ENCODE results near the gene KCNJ12. TPM values are rescaled to one million over a fixed set of nuclear protein-coding genes. Genes with fewer than 3 reads are reported as not detected.
"Not testable (repeated sequence)": the region's sequence is repeated elsewhere in the genome, so short reads cannot be mapped to it uniquely, and the experiment has no call there.

KCNJ12 gene
- 13.2 TPM for total RNA-seq

DNA sequence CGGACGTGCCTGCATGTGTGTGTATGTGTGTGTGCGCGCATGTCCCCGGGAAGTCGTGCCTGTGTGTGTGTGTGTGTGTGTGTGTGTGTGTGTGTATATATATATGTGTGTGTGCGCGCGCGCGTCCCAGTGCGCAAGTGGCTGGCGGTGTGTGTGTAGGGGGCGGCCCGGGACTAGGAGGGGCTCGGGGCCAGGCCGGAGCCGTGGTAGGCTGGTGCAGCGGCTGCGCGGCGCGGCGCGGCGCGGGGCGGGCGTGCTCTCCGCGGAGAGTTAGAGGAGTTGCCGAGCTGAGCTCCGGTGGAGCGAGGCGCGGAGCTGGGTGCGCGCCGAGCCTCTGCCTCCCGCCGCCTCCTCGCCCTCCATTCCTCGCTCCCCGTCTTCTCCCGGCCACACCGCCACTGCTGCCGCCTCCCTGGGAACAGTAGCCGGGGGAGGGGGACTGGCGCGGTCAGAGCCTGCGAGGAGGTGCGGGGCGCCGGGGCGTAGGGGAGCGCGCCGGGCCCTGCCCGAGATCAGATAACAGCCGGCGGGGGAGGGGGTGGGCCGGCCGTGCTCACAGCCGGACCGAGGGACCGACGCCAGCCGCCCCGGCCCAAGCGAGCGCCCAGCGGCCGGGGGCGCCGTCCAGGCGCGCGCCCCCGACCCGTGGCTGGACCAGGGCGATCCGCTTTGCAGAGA, at the start of gene KCNJ12:
Gene KCNJ12 (plus strand): TSS at position 277 of the 678 bp plus-strand sequence. CDS start 38,986 bp downstream, outside the sequence.
- Histone ChIP-seq H3K36me3 (no peaks in the 10 kb centered on the region), H3K27me3 (no peaks in the 10 kb centered on the region), H3K4me3 (peak within 1 kb of the TSS; percentile 52 to 67), H3K4me1 (peaks cover 4 to 6% of the 10 kb centered on the region in 2 donors), H3K27ac (peak within 1 kb of the TSS in 1 of 2 donors; percentile 36), H3K9me3 (no peaks in the 10 kb centered on the region)
- no peak for DNase-seq (ENCODE audit: low spot score in 2 of 2)
- no peak for TF ChIP-seq CTCF (IDR thresholded peaks at IDR 0.05)
- intact Hi-C loops (cut with DNase I) = loop anchor here (10.0 kb wide), 1 partner anchor 51 kb away; no protein-coding TSS in a partner anchor

DNA sequence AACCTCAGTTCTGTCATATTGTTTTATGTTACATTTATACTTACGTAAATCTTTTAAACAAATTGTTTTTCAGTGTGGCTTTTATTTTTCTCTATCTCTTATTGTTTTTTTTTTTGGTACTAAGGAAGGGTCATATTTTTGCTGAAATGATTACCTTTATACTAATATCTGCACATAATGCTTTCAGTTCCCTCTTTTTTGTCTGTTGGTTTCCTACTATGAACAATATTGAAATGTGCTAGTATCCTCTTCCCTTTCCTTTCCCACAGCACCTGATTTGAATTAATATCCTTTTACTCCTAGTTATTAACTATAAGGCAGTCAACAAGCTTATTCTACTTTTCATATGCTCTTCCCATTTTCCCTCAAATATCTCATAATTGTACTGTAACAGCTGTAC, 48.2 kb upstream of the KCNJ12 start:
- intact Hi-C loops (cut with DNase I) = loop anchor here (10.0 kb wide), 1 partner anchor 47 kb away; the partner anchor contains the start of gene KCNJ12
- DNase-seq (ENCODE audit: low spot score in 2 of 2) = not testable (repeated sequence)

DNA sequence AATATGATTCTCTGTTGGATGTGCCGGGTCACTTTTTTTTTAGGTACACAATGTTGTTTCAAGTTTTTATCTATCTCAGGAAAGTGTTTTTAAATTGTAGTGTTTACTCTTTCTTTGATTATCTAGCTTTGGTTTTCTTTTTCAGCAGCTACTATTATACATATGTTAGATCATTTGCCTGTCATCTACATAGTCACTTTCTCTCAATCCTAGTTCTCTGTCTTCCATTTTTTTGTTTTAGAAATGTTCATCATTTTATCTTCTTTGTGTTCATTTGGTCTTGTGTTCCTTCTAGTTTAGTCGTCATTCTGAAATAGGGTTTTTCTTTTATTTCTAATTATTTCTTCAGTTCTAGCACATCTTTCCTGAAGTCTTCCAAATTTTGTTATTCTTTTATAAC, 47.4 kb upstream of the KCNJ12 start:
- not testable (repeated sequence) for H3K36me3 ChIP-seq
- intact Hi-C loops (cut with DNase I) = loop anchor here (10.0 kb wide), 1 partner anchor 46 kb away; the partner anchor contains the start of gene KCNJ12

More for the DNA sequence above, 48.2 kb upstream of the KCNJ12 start:
- H3K9me3 ChIP-seq, H3K27me3 ChIP-seq, H3K4me1 ChIP-seq, H3K36me3 ChIP-seq, H3K4me3 ChIP-seq, H3K27ac ChIP-seq: not testable (repeated sequence)

DNA sequence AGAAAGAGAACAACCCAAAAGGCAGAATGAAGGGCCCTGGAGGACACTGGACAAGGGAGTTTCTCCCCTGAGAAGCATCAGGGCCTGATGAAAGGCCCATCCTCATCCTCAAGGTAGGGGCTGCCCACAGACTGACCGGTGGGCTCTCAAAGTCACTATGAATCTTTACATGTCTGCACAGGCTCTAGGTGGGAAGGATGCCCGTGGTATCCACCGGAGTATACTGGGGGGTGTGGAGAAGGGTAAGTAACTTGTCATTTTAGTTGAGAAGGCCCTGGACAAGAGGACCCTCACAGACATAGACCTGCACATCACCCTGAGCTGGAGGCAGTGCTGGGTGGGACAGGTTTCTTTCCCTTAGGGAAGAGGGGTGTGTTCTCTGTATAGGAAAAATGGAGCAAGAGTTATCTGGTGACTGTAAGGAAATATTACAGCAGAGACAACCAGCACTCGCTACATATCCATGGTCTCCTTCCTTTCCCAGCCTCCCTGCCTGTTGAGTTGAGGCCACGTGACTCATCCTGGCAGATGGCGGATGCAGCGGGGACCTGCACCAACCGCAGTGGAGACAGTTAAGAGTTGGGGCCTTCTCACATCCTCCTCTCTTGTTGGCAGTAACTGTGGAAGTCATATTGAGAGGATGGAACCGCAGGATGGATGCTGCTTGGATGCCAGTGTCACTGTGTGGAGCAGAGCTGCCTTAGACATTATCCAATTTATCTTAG, 45.6 kb upstream of the KCNJ12 start:
- Histone ChIP-seq H3K4me1 (no peaks in the 10 kb centered on the region), H3K27ac (no peak overlapping the region), H3K36me3 (no peaks in the 10 kb centered on the region), H3K4me3 (no peak overlapping the region), H3K9me3 (no peaks in the 10 kb centered on the region), H3K27me3 (no peaks in the 10 kb centered on the region)
- no peak for DNase-seq (ENCODE audit: low spot score in 2 of 2)
- intact Hi-C loops (cut with DNase I) = no loop called here
- no peak for TF ChIP-seq CTCF (IDR thresholded peaks at IDR 0.05)

More for the DNA sequence above, 47.4 kb upstream of the KCNJ12 start:
- not testable (repeated sequence) for H3K4me3 ChIP-seq; H3K27me3 ChIP-seq; DNase-seq (ENCODE audit: low spot score in 2 of 2); H3K4me1 ChIP-seq; H3K27ac ChIP-seq; H3K9me3 ChIP-seq

DNA sequence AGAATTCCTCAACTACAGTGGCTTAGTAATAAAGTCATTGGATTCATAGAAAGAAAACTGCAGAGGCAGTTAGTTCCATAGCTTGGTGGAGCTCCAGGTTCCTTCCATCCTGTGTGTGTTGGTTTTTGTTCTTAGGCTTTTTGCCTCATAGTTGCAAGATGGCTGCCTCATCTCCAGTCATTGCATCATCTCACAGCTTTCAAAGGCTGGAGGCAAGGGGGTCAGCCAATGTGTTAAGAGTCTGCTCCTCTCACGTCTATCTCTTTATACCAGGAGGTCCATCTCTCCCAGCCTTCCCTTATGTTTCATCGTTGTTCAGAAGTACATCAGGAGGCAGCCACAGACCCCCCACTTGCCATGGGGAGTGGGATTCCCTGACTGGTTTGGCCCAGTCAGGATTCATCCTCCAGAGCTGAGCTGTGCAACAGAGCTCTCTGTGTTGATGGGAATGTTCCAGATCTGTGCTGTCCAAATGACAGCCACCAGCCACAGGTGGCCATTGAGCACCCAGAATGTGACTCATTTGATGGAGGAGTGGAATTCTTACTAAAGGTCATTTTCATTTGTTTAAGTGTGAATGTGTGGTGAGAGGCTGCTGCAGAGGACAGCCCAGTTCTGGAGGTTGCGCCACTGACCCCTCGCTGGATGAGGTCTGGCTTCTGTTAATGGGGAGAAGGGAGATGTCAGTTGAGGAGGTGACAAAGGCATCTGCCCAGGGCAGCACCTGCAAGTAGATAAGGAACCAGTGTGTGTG, 39.4 kb upstream of the KCNJ12 start:
- peak overlapping the region; percentile 69 to 76 for H3K27ac ChIP-seq
- H3K4me3 ChIP-seq; H3K36me3 ChIP-seq; DNase-seq (ENCODE audit: low spot score in 2 of 2); H3K4me1 ChIP-seq; H3K9me3 ChIP-seq; H3K27me3 ChIP-seq; intact Hi-C loops (cut with DNase I): not testable (repeated sequence)

- H3K4me1 ChIP-seq; H3K4me3 ChIP-seq; H3K36me3 ChIP-seq; H3K27me3 ChIP-seq; intact Hi-C loops (cut with DNase I); H3K9me3 ChIP-seq: not testable (repeated sequence)
- peak overlapping the region; percentile 69 to 76 for H3K27ac ChIP-seq
- DNase-seq (ENCODE audit: low spot score in 2 of 2) = peak in 1 of 2 donors; percentile 22
These were observed 38.1 kb upstream of the KCNJ12 start for GRCh38 chr17:21337981-21338625.

DNA sequence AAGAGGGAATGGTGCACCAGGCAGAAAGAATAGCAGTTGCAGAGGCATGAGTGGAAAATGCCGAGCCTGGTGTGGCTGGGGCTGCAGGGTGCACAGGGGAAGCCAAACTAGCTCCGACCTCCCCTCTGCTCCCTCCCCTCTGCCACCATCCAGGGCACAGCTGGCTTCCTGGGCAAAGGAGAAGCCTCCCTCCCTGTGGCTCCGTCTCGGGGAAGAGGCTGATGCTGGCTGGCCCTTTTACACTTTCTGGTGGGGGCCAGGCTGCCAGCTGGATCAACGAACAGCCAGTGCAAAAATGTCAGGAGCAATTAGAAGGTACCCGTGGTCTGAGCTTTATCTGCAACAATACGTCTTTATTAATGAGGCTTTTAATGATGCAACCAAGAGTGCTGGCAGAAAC, 37.1 kb upstream of the KCNJ12 start:
- DNase-seq (ENCODE audit: low spot score in 2 of 2) = peak in 1 of 2 donors; percentile 41
- H3K36me3 ChIP-seq = no peaks in the 10 kb centered on the region

GRCh38 chr17:21339571-21339970, 36.6 kb upstream of the KCNJ12 start:
- H3K9me3 ChIP-seq; H3K27ac ChIP-seq; intact Hi-C loops (cut with DNase I); H3K4me1 ChIP-seq; H3K36me3 ChIP-seq; H3K4me3 ChIP-seq; H3K27me3 ChIP-seq: not testable (repeated sequence)
- peak in 1 of 2 donors; percentile 37 for DNase-seq (ENCODE audit: low spot score in 2 of 2)

More for the DNA sequence above, 37.1 kb upstream of the KCNJ12 start:
- TF ChIP-seq CTCF (IDR thresholded peaks at IDR 0.05) = no peak
- Histone ChIP-seq H3K4me3 (no peak overlapping the region), H3K9me3 (no peaks in the 10 kb centered on the region), H3K27me3 (no peaks in the 10 kb centered on the region), H3K4me1 (peaks cover 0 to 8% of the 10 kb centered on the region in 2 donors), H3K27ac (no peak overlapping the region)
- intact Hi-C loops (cut with DNase I) = no loop called here

- H3K9me3 ChIP-seq; H3K27me3 ChIP-seq; intact Hi-C loops (cut with DNase I); H3K36me3 ChIP-seq; H3K27ac ChIP-seq; H3K4me3 ChIP-seq; H3K4me1 ChIP-seq: not testable (repeated sequence)
- DNase-seq (ENCODE audit: low spot score in 2 of 2) = peak in 1 of 2 donors; percentile 61
These were observed 35.8 kb upstream of the KCNJ12 start for GRCh38 chr17:21340407-21340806.

DNA sequence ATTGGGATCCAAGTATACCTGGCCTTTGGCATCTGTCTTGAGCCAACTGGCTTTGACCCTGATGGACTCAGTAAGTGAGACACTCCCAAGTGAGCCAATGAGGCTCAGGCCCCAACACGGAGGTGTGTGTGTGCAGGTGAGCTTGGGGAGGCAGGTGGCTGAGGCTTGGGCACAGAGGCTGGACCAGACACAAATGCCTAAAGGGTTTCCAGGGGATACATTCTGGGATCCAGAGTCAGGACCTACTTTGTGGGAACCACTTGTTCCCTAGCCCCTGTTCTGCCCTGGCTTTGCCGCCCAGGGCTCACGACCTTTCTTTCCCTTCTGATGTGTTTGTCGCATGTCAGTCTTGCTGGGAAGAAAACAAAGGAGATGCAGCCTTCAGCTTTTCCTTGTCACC, 34.9 kb upstream of the KCNJ12 start:
- H3K4me1 ChIP-seq; H3K27me3 ChIP-seq; H3K27ac ChIP-seq; intact Hi-C loops (cut with DNase I); H3K4me3 ChIP-seq; H3K9me3 ChIP-seq; H3K36me3 ChIP-seq: not testable (repeated sequence)
- DNase-seq (ENCODE audit: low spot score in 2 of 2) = peak in 1 of 2 donors; percentile 41
